ENCODE data around the gene TNFSF11.

TNFSF11 gene

DNA sequence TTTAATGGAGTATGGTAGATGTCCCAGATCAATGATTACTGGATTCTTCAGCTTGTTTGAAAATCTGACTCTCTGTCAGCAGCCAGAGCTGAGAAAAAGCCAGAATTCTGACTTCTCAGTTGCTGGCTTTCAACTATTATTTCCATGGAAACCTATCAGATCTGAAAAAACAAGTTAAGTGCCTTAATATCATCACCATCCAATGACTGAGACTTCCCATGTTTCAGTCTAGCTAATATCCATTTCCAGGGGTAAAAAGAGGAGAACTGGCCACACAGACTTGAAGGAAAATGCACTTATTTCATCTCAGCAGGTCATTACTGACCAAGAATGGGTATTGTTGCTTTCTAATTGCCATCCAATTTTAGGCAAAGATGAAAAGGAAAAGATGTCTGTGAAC, 75.2 kb downstream of the TNFSF11 start:
- Mint-ChIP-seq H3K27ac (no peak overlapping the region), H3K27me3 (peaks cover 34% of the 10 kb centered on the region), H3K4me1 (ENCODE audit: low read depth) (no peaks in the 10 kb centered on the region), H3K9me3 (no peaks in the 10 kb centered on the region), H3K36me3 (ENCODE audit: low read depth) (no peaks in the 10 kb centered on the region), H3K4me3 (no peak overlapping the region)

DNA sequence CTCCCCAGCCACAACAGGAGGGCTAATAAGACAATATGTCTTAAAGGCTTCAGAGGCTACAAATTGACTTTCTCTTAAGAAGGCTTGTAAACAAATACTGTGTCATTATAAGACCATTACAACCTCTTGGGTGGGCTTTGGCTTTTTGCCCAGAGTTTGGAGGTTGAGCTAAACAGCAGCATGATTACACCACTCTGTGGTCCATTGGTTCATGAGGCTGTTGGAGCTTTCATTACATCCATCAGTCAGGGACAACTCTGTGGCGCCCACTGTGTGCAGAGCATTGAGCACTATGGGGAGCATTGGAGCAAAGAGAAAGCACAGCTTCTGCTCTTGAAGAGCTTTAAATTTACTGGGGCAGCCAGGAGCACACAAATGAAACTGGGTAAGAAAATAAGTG, 75.9 kb downstream of the TNFSF11 start:
- H3K9me3 Mint-ChIP-seq: no peaks in the 10 kb centered on the region
- no peaks in the 10 kb centered on the region for H3K36me3 Mint-ChIP-seq (ENCODE audit: low read depth)
- H3K4me3 Mint-ChIP-seq: no peak overlapping the region
- no peaks in the 10 kb centered on the region for H3K4me1 Mint-ChIP-seq (ENCODE audit: low read depth)
- no peak overlapping the region for H3K27ac Mint-ChIP-seq
- peaks cover 36% of the 10 kb centered on the region for H3K27me3 Mint-ChIP-seq

DNA sequence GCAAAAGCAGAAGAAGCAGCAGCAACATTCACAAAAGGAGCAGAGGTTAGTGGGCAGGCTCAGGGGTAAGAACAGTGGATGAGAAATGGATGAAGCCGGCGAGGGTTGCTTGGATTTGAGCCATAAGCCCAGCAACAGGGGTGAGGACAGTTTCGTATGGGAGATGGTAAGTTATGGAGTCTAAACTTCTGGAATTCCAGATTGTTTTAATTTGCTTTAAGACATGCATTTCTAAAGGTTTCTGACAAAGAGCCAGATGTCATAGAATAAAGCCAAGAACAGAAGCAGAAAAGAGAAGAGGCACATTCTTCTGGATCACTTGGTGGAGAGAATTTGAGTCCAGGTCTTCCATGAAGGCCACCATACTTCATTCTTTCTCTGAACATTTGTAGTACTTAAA, 76.6 kb downstream of the TNFSF11 start:
- Mint-ChIP-seq H3K36me3 (ENCODE audit: low read depth) (no peaks in the 10 kb centered on the region), H3K27me3 (peaks cover 43% of the 10 kb centered on the region), H3K4me3 (no peak overlapping the region), H3K27ac (no peak overlapping the region), H3K9me3 (no peaks in the 10 kb centered on the region), H3K4me1 (ENCODE audit: low read depth) (no peaks in the 10 kb centered on the region)

DNA sequence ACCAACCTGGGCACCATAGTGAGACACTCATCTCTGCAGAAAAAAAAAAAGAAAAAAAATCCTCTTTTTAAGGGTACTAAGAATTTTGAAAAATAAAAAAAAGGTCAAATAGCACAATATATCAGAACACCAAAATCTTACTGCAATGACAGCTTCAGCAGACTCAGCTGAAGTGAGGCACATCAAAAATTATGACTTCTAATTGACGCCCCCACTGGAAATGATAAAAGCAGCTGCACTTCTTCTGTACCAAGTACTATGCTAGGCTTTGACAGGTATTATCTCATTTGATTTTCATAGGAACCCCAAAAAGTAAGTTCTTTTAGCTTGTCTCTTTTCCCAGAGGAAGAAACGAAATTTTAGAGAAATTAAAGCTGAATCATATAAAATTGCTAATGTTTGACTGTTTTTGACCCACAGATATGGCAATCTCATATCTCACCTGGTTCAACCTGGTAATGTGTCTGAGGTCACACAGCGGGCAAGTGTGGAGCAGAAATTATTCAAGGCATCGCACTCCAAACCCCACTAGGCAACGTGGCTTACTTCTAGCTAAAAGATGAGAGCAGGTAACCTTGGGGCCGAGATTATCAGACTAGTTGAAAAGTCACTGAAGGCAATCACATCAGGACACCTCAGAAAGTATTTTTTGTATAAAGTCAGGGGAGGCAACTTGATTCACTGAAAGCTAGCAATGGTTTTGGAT, 78.1 kb downstream of the TNFSF11 start:
- no peaks in the 10 kb centered on the region for H3K36me3 Mint-ChIP-seq (ENCODE audit: low read depth)
- H3K27ac Mint-ChIP-seq: no peak overlapping the region
- H3K4me1 Mint-ChIP-seq (ENCODE audit: low read depth): no peaks in the 10 kb centered on the region
- peaks cover 48% of the 10 kb centered on the region for H3K27me3 Mint-ChIP-seq
- no peaks in the 10 kb centered on the region for H3K9me3 Mint-ChIP-seq
- H3K4me3 Mint-ChIP-seq: no peak overlapping the region

DNA sequence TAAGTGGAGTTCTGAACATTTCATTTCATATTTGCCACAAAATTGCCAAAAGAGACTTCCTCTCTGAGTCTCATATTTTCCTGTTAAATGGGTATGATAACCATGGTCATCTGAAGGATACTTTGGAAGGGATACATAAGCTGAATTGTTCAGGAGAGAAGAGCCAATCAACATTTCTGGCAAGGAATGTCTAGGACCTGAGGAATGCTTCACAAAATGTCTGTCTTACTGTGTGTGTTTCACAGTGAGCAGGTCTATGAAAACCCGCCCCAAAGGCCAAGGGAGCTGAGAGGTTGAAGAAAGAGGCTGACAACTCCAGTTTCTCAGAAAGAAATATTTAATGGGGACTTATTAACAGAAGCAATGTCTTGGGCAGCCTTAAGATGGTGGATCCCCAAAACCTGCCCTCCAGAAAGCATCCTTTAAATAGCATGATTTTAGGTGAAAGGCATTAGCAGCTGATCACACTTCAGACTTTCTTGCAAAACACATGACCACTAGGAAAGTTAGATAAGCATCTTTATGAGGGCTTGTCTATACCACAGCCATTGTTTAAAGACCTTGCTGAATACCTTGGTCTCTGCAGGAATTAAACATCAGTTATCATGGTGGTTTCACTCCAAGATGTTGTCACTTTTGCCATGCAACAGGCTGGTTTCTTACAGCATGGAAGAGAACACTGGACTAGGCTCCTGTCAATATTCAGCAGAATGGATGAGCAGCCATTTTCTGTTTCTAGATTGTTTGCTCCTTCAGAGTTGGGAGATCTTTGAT, 78.9 kb downstream of the TNFSF11 start:
- Mint-ChIP-seq H3K36me3 (ENCODE audit: low read depth) (no peaks in the 10 kb centered on the region), H3K4me1 (ENCODE audit: low read depth) (no peaks in the 10 kb centered on the region), H3K9me3 (no peaks in the 10 kb centered on the region), H3K27me3 (peaks cover 53% of the 10 kb centered on the region), H3K4me3 (no peak overlapping the region), H3K27ac (no peak overlapping the region)

DNA sequence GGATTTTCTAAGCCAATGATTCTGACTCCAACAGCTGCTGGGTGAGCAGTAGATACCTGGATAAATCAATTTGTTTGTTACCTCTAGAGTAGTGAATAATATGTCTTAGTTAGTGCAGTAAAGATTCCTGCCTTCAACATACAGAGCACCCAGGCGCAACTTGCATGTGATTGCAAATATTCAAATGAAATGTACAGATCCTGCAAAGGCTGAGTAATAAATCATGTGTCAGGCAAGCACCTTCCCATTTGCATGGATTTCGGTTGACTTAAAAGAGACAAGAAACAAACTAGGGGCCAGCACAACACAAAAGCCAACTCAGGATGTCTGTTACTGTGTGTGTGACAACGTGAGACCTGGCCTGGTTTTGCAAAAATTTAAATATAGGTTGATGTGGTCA, 79.7 kb downstream of the TNFSF11 start:
- H3K4me3 Mint-ChIP-seq: no peak overlapping the region
- no peaks in the 10 kb centered on the region for H3K4me1 Mint-ChIP-seq (ENCODE audit: low read depth)
- no peak overlapping the region for H3K27ac Mint-ChIP-seq
- H3K36me3 Mint-ChIP-seq (ENCODE audit: low read depth): no peaks in the 10 kb centered on the region
- no peaks in the 10 kb centered on the region for H3K9me3 Mint-ChIP-seq
- peaks cover 57% of the 10 kb centered on the region for H3K27me3 Mint-ChIP-seq

DNA sequence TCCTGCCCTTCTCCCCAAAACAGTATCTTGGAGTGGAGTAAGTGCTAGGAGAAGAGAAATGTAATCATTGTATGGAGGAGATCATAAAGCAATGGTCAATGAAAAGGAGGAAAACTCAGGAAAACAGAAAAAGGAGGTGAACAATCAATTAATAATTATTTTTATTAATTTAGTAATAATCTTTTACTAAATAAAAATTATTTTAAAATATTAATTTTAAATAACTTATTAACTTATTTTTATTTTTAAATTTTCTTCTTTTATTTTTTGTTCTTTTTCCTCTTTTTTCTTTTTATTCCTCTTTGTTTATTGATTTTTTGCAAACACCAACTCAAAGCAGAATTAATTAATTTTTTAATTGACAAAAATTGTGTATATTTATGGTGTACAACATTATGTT, 80.3 kb downstream of the TNFSF11 start:
- no peaks in the 10 kb centered on the region for H3K9me3 Mint-ChIP-seq
- no peaks in the 10 kb centered on the region for H3K36me3 Mint-ChIP-seq (ENCODE audit: low read depth)
- H3K27ac Mint-ChIP-seq: no peak overlapping the region
- H3K4me3 Mint-ChIP-seq: no peak overlapping the region
- no peaks in the 10 kb centered on the region for H3K4me1 Mint-ChIP-seq (ENCODE audit: low read depth)
- peaks cover 62% of the 10 kb centered on the region for H3K27me3 Mint-ChIP-seq

DNA sequence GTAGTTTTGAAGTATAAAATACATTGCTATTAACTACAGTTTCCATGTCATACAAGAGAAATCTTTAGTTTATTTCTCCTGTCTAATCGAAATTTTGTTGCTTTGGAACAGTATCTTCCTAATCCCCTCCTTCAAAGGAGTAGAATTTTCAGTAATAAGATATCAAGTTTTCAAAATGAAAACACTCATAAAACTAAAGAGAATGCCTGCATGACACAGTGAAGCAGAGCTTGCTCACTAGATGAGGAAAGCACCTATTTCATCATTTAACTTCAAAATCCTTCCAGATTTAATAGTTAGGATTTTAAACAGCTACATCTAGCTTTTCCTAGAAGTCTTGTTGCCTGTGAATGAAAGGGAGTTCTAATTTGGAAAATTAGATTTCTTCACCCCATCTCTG, 80.8 kb downstream of the TNFSF11 start:
- Mint-ChIP-seq H3K4me1 (ENCODE audit: low read depth) (no peaks in the 10 kb centered on the region), H3K4me3 (no peak overlapping the region), H3K9me3 (no peaks in the 10 kb centered on the region), H3K36me3 (ENCODE audit: low read depth) (no peaks in the 10 kb centered on the region), H3K27ac (no peak overlapping the region), H3K27me3 (peaks cover 64% of the 10 kb centered on the region)

DNA sequence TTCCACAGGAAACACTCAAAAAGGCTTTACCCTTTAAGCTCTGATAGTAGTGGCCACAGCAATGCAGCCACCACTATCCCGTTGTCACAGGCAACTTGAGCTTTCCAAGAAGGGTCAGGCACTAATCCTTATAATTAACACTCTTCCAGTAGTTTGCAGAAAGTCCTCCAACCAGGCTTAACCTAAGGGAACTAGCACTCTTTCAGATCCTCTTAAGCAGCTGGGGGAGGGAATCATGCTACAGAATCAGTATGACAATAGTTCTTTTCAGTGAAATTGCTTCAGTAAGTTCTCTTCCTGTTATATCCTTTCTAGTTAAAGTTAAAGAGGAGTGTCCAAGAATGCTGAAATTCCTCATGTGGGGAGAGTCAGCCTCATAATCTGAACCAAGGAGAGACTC, 82.2 kb downstream of the TNFSF11 start:
- H3K27ac Mint-ChIP-seq: no peak overlapping the region
- H3K4me3 Mint-ChIP-seq: no peak overlapping the region
- no peaks in the 10 kb centered on the region for H3K9me3 Mint-ChIP-seq
- H3K4me1 Mint-ChIP-seq (ENCODE audit: low read depth): no peaks in the 10 kb centered on the region
- peaks cover 57% of the 10 kb centered on the region for H3K27me3 Mint-ChIP-seq
- no peaks in the 10 kb centered on the region for H3K36me3 Mint-ChIP-seq (ENCODE audit: low read depth)

DNA sequence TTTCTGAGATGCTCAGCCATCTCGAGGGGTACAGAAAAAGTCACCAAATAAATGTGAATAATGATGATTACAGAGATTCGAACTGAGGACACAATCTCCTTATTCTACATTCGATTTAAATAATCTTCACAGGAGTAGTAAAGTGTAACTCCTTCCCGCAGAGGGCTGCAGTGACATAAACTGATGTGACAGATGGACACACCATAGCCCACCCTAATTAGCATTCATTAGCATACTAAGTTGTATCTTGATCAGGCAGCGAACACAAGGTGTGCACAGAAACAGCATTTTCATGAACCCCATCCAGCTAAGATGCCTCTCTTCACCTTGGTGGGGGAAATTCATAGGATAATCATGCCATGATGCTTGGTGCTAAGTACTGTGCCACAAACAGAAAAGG, 83.0 kb downstream of the TNFSF11 start:
- no peak overlapping the region for H3K27ac Mint-ChIP-seq
- no peaks in the 10 kb centered on the region for H3K36me3 Mint-ChIP-seq (ENCODE audit: low read depth)
- no peaks in the 10 kb centered on the region for H3K9me3 Mint-ChIP-seq
- H3K4me3 Mint-ChIP-seq: no peak overlapping the region
- H3K27me3 Mint-ChIP-seq: peaks cover 57% of the 10 kb centered on the region
- no peaks in the 10 kb centered on the region for H3K4me1 Mint-ChIP-seq (ENCODE audit: low read depth)

Measured in stimulated activated naive CD8-positive, alpha-beta T cell treated with anti-CD3 and anti-CD28 coated beads, Interleukin-15, Interleukin-2, amounts not matched to agents 100 ng/mL and 50 ng/mL, for 24 hours (primary cell).